Measurements from ENCODE around the gene UBL5.

UBL5 gene

GRCh38 chr19:9791552-9792205 lies 36.0 kb upstream of the UBL5 start:
- no peak overlapping the region for H3K27ac ChIP-seq
- TF ChIP-seq, protein P1, sequence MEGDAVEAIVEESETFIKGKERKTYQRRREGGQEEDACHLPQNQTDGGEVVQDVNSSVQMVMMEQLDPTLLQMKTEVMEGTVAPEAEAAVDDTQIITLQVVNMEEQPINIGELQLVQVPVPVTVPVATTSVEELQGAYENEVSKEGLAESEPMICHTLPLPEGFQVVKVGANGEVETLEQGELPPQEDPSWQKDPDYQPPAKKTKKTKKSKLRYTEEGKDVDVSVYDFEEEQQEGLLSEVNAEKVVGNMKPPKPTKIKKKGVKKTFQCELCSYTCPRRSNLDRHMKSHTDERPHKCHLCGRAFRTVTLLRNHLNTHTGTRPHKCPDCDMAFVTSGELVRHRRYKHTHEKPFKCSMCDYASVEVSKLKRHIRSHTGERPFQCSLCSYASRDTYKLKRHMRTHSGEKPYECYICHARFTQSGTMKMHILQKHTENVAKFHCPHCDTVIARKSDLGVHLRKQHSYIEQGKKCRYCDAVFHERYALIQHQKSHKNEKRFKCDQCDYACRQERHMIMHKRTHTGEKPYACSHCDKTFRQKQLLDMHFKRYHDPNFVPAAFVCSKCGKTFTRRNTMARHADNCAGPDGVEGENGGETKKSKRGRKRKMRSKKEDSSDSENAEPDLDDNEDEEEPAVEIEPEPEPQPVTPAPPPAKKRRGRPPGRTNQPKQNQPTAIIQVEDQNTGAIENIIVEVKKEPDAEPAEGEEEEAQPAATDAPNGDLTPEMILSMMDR (conservative IDR thresholded peaks at IDR 0.05), result no peak

- peak overlapping the region; percentile 56 for H3K27ac ChIP-seq
- TF ChIP-seq, protein P1 (conservative IDR thresholded peaks at IDR 0.05), result no peak
These were observed 35.3 kb upstream of the UBL5 start for GRCh38 chr19:9792206-9793070.

- H3K27ac ChIP-seq, result peak overlapping the region; percentile 56
- TF ChIP-seq, protein P1 (conservative IDR thresholded peaks at IDR 0.05), result no peak
These were observed 34.6 kb upstream of the UBL5 start for GRCh38 chr19:9793071-9793591.

DNA sequence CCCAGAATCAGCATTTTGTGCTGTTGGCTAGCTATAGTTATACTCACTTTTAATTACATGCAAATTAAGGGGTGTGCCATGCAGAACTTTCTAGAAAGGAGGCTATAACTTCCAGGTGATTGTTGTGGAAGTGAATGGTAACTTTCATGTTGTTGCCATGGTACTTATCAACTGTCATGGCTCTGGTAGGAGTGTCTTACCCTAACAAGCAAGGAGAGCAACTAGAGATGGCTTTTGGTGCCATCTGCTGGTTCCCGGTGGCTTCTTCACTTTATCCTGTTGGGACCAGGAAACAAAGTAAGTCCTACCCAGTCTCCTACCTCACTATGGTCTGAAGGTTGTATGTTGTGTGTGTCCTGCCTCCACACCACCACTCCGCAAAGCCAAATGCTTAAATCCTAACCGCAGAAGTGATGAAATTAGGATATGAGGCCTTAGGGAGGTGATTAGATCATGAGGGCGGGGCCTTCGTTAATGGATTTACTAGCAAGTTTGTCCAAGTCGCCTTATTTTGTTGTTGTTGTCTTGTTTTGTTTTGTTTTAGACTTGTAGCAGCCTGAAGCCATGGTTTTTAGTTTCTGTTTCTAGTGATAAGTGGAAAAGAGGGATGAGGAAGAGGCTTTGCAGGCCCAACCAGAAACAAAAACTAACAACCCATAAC lies 31.5 kb upstream of the UBL5 start:
- TF ChIP-seq, protein P1 (conservative IDR thresholded peaks at IDR 0.05), result peak; percentile 79
- H3K27ac ChIP-seq, result no peak overlapping the region

GRCh38 chr19:9797871-9798270 lies 29.8 kb upstream of the UBL5 start:
- H3K27ac ChIP-seq, result no peak overlapping the region
- TF ChIP-seq, protein P1 (conservative IDR thresholded peaks at IDR 0.05), result no peak

- H3K27ac ChIP-seq, result no peak overlapping the region
- TF ChIP-seq, protein P1 (conservative IDR thresholded peaks at IDR 0.05), result no peak
These were observed 28.6 kb upstream of the UBL5 start for GRCh38 chr19:9799162-9799561.

- no peak overlapping the region for H3K27ac ChIP-seq
These were observed 25.7 kb upstream of the UBL5 start for GRCh38 chr19:9801976-9802375.

More at GRCh38 chr19:9801976-9802375, 25.7 kb upstream of the UBL5 start:
- TF ChIP-seq, protein P1 (conservative IDR thresholded peaks at IDR 0.05), result no peak

Measured in VCaP (cell line).